Measurements from ENCODE around the gene SLC6A3. TPM values are rescaled to one million over a fixed set of nuclear protein-coding genes. Genes with fewer than 3 reads are reported as not detected.
"Not testable (repeated sequence)": the region's sequence is repeated elsewhere in the genome, so short reads cannot be mapped to it uniquely, and the experiment has no call there.

SLC6A3 gene
- total RNA-seq, 4 donors from 2014 or later = not detected

GRCh38 chr5:1476967-1477310 lies 31.7 kb upstream of the SLC6A3 start:
- no peaks in the 10 kb centered on the region for H3K4me1 ChIP-seq
- no peaks in the 10 kb centered on the region for H3K9me3 ChIP-seq
- no peak overlapping the region for H3K4me3 ChIP-seq
- H3K36me3 ChIP-seq = no peaks in the 10 kb centered on the region
- no peaks in the 10 kb centered on the region for H3K27me3 ChIP-seq
- no peak overlapping the region for H3K27ac ChIP-seq
- DNase-seq (no peak), ATAC-seq (no peak)
- TF ChIP-seq POLR2A (IDR thresholded peaks at IDR 0.05) = no peak
- no peak for TF ChIP-seq CTCF (IDR thresholded peaks at IDR 0.05 in 4 of 5, conservative IDR thresholded peaks at IDR 0.05 in 1 of 5)
- in situ Hi-C loops (cut with MboI; ENCODE audit: low sequenced_read_pairs in 4 of 4) (no loop called here), intact Hi-C loops (cut with DNase I; ENCODE audit: low total_unique reads) (no loop called here)

GRCh38 chr5:1476181-1476966 lies 31.1 kb upstream of the SLC6A3 start:
- Histone ChIP-seq H3K27ac (no peak overlapping the region), H3K27me3 (no peaks in the 10 kb centered on the region), H3K4me1 (no peaks in the 10 kb centered on the region), H3K4me3 (no peak overlapping the region), H3K9me3 (no peaks in the 10 kb centered on the region), H3K36me3 (no peaks in the 10 kb centered on the region)
- DNase-seq = no peak
- no peak for ATAC-seq
- TF ChIP-seq CTCF (IDR thresholded peaks at IDR 0.05 in 4 of 5, conservative IDR thresholded peaks at IDR 0.05 in 1 of 5) (no peak), POLR2A (IDR thresholded peaks at IDR 0.05) (no peak)
- in situ Hi-C loops (cut with MboI; ENCODE audit: low sequenced_read_pairs in 4 of 4) (no loop called here), intact Hi-C loops (cut with DNase I; ENCODE audit: low total_unique reads) (no loop called here)

GRCh38 chr5:1475544-1475900 lies 30.3 kb upstream of the SLC6A3 start:
- DNase-seq; ATAC-seq; H3K36me3 ChIP-seq; H3K27me3 ChIP-seq; in situ Hi-C loops (cut with MboI; ENCODE audit: low sequenced_read_pairs in 4 of 4); intact Hi-C loops (cut with DNase I; ENCODE audit: low total_unique reads); H3K4me3 ChIP-seq; H3K4me1 ChIP-seq; H3K27ac ChIP-seq; H3K9me3 ChIP-seq: not testable (repeated sequence)

GRCh38 chr5:1474866-1475543 lies 29.8 kb upstream of the SLC6A3 start:
- in situ Hi-C loops (cut with MboI; ENCODE audit: low sequenced_read_pairs in 4 of 4) = no loop called here
- no peaks in the 10 kb centered on the region for H3K36me3 ChIP-seq
- no peak overlapping the region for H3K4me3 ChIP-seq
- no peaks in the 10 kb centered on the region for H3K4me1 ChIP-seq
- H3K9me3 ChIP-seq = no peaks in the 10 kb centered on the region
- H3K27me3 ChIP-seq = no peaks in the 10 kb centered on the region
- TF ChIP-seq CTCF (IDR thresholded peaks at IDR 0.05 in 4 of 5, conservative IDR thresholded peaks at IDR 0.05 in 1 of 5) (no peak), POLR2A (IDR thresholded peaks at IDR 0.05) (no peak)
- ATAC-seq (no peak), DNase-seq (no peak)
- H3K27ac ChIP-seq = no peak overlapping the region
- intact Hi-C loops (cut with DNase I; ENCODE audit: low total_unique reads) = no loop called here

GRCh38 chr5:1474183-1474839 lies 29.1 kb upstream of the SLC6A3 start:
- H3K27ac ChIP-seq = no peak overlapping the region
- no peaks in the 10 kb centered on the region for H3K4me1 ChIP-seq
- no peak overlapping the region for H3K4me3 ChIP-seq
- in situ Hi-C loops (cut with MboI; ENCODE audit: low sequenced_read_pairs in 4 of 4) (no loop called here), intact Hi-C loops (cut with DNase I; ENCODE audit: low total_unique reads) (no loop called here)
- H3K36me3 ChIP-seq = no peaks in the 10 kb centered on the region
- DNase-seq (no peak), ATAC-seq (no peak)
- no peaks in the 10 kb centered on the region for H3K27me3 ChIP-seq
- no peaks in the 10 kb centered on the region for H3K9me3 ChIP-seq
- no peak for TF ChIP-seq POLR2A (IDR thresholded peaks at IDR 0.05)
- no peak for TF ChIP-seq CTCF (IDR thresholded peaks at IDR 0.05 in 4 of 5, conservative IDR thresholded peaks at IDR 0.05 in 1 of 5)
